Measurements from ENCODE around the gene HAPSTR1. TPM values are rescaled to one million over a fixed set of nuclear protein-coding genes. Genes with fewer than 3 reads are reported as not detected.

The HAPSTR1 gene, protein sequence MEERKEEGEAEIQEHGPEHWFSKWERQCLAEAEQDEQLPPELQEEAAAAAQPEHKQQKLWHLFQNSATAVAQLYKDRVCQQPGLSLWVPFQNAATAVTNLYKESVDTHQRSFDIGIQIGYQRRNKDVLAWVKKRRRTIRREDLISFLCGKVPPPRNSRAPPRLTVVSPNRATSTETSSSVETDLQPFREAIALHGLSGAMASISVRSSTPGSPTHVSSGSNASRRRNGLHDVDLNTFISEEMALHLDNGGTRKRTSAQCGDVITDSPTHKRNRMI
- 56.5 and 81.9 TPM in 2 replicates for total RNA-seq (2012; rRNA removed)
- 18.4 and 22.2 TPM in 2 replicates for polyA plus RNA-seq (2012; rRNA removed)
- 5.9 and 7.3 TPM in 2 replicates for polyA plus RNA-seq (2012; cell fraction: cytosol; rRNA removed)
- polyA plus RNA-seq (2012; cell fraction: nucleus; rRNA removed; ENCODE audit: low replicate concordance), result 5.7 and 23.8 TPM in 2 replicates
- percentile 98 among the genes with signal in this experiment for Bru-seq, nascent RNA
- percentile 98 among the genes with signal in this experiment for BruChase-seq, experiment 1, labeled RNA remaining after a 6-hour chase
- BruChase-seq, experiment 2, labeled RNA remaining after a 2-hour chase, result percentile 99 among the genes with signal in this experiment
- long read RNA-seq, full-length matches to known transcripts, result 103 of 108 reads
- long read RNA-seq, partial matches to known transcripts, result 0 of 108 reads
- long read RNA-seq, other reads (novel, unspliced or antisense), result 5 of 108 reads

DNA sequence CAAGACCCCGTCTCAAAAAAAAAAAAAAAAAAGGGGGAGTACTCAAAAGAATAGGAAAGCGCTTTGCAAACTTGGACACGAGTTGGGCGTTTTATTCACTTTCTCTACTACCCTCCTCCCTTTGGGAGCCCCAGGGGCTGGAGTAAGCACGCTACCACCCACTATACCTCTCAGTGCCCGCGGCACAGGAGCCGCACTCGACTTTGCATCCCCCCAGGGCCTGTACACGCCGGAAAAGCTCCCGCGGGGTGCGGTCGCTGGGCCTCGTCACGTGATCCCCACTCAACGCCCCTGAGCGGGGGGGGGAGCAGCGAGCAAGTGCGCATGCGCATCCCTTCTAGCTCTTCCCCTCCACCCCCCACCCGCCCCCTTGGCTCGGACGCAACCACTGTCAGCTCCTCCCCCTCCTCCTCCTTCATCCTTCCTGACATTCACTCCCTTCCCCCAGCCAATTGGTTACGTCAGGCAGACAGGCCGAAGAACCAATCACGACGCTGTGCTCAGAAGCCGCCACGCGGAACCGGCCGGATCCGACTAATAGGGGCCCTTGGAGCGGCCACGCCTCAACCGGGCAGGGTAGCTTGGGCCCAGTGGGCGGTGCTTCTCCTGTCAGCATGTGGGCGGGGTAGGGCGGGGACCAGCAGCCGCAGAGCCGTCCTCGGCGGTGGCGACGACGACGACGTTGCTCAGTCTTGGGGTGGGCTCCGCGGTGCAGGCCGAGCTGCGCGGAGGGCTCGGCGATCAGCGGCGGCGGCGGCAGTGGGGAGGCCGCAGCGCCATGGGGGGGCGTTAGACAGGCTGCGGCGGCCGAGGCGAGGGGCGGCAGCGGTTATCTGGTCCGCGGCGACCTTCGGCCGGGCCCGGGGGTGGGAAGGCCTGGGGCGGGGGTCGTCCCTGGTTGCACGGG, at the start of gene HAPSTR1:
HAPSTR1 (plus strand) TSS at position 685 of the 907 bp plus-strand sequence. CDS start 401 bp downstream, outside the sequence.
- POLR2A ChIA-PET (ENCODE audit: unreplicated experiment), result interaction anchor here (0.5 to 1.0 kb wide), 8 partner anchors 8 to 1348 kb away, joined by 3 to 18 read pairs (median 7); no protein-coding TSS in a partner anchor
- Histone ChIP-seq H3K9me1 (ENCODE audit: insufficient read depth, low read length) (peaks cover 4% of the 10 kb centered on the region), H3K18ac (ENCODE audit: low read depth, low read length) (peak within 1 kb of the TSS; percentile 79), H4K8ac (ENCODE audit: low read depth in 2 of 2, low read length in 2 of 2) (peak within 1 kb of the TSS; percentile 92 to 97), H3K36me3 (ENCODE audit: control insufficient read depth, insufficient read depth, low read length) (peaks cover 10% of the 10 kb centered on the region), H3K23ac (ENCODE audit: low read depth, low read length) (peak within 1 kb of the TSS; percentile 70), H3K27ac (ENCODE audit: insufficient read depth, low read length) (peak within 1 kb of the TSS; percentile 98), H3K4me3 (ENCODE audit: insufficient read depth, low read depth, low read length) (peak within 1 kb of the TSS; percentile 93), H3K27me3 (ENCODE audit: control insufficient read depth, insufficient read depth, low read length) (no peaks in the 10 kb centered on the region), H4K91ac (ENCODE audit: insufficient read depth, low read depth, low read length) (peak within 1 kb of the TSS; percentile 72), H3K56ac (ENCODE audit: extremely low read depth, insufficient read depth, low read length) (peak within 1 kb of the TSS; percentile 86; the same call in 1 of the 2 replicates), H2BK120ac (ENCODE audit: low read depth, low read length) (peak within 1 kb of the TSS; percentile 43; the same call in 1 of the 2 replicates), H3K14ac (replicated peaks; ENCODE audit: low read depth, low read length) (peak within 1 kb of the TSS; percentile 90), H4K5ac (ENCODE audit: low read depth, low read length) (peak within 1 kb of the TSS; percentile 86), H3K4ac (ENCODE audit: low read depth, low read length) (peak within 1 kb of the TSS; percentile 86), H3K9me3 (ENCODE audit: control insufficient read depth, insufficient read depth, low read length) (no peaks in the 10 kb centered on the region), H2BK5ac (ENCODE audit: low read depth, low read length, poor library complexity, severe bottlenecking) (peak within 1 kb of the TSS; percentile 85), H2AFZ (replicated peaks; ENCODE audit: low read length, poor library complexity) (peak within 1 kb of the TSS; percentile 92), H2AK9ac (replicated peaks; ENCODE audit: low read depth, low read length, poor library complexity) (peak within 1 kb of the TSS; percentile 93), H3K4me2 (ENCODE audit: low read depth, low read length) (peak within 1 kb of the TSS; percentile 93), H4K20me1 (ENCODE audit: insufficient read depth, low read length) (peaks cover 38% of the 10 kb centered on the region), H3K79me1 (ENCODE audit: low read depth in 1 of 2, low read length in 2 of 2) (peaks cover 0 to 10% of the 10 kb centered on the region in 2 experiments; a peak in 2 of 4 replicates), H3K4me1 (ENCODE audit: control insufficient read depth, insufficient read depth, low read length) (no peaks in the 10 kb centered on the region; the same call in 1 of the 2 replicates), H2BK15ac (ENCODE audit: low read depth, low read length) (peak within 1 kb of the TSS; percentile 48; the same call in 1 of the 3 replicates), H3K9ac (ENCODE audit: low read depth, low read length) (peak within 1 kb of the TSS; percentile 97), H2BK20ac (ENCODE audit: low read depth, low read length) (no peak within 1 kb of the TSS), H2AK5ac (ENCODE audit: low read depth, low read length) (peak within 1 kb of the TSS; percentile 44)
- dilution Hi-C loops (cut with HindIII; ENCODE audit: low sequenced_read_pairs, unreplicated experiment), result no loop called here
- CTCF ChIA-PET, result interaction anchor here (1.0 kb wide), 1 partner anchor 12 kb away, joined by 3 read pairs; no protein-coding TSS in a partner anchor
- ATAC-seq (ENCODE audit: low read depth) (peak; percentile 94), DNase-seq (peak; percentile 100)
- BruUV-seq (replicated peaks), result no TSS peak
- WGBS, 2 experiments (ENCODE audit: extremely low coverage in 2 of 2, insufficient read length in 1 of 2), result 0% methylated on average over 37 of the region's 79 CpGs; no CpG with 5 or more reads in 1 of the 2 experiments
- in situ Hi-C loops (cut with MboI; ENCODE audit: low sequenced_read_pairs), result loop anchor here (10.0 kb wide), 1 partner anchor 126 kb away; the partner anchor contains the start of gene USP7
- intact Hi-C loops (cut with micrococcal nuclease), result loop anchor here (2.0 to 10.0 kb wide), 4 partner anchors 42 to 186 kb away; partner anchors contain the start of gene USP7
- no peak for TF ChIP-seq MAFK (IDR thresholded peaks at IDR 0.05; ENCODE audit: low read depth, low read length)
- TF ChIP-seq POLR2A (IDR thresholded peaks at IDR 0.05; ENCODE audit: low read depth, low read length), result peak; percentile 98
- peak; percentile 53; the same call in 1 of the 2 replicates for TF ChIP-seq CEBPB (IDR thresholded peaks at IDR 0.05; ENCODE audit: low read depth, low read length)
- TF ChIP-seq RCOR1 (IDR thresholded peaks at IDR 0.05; ENCODE audit: insufficient replicate concordance, low read length), result no peak
- no peak; the same call in 1 of the 2 replicates for TF ChIP-seq CHD1 (IDR thresholded peaks at IDR 0.05; ENCODE audit: low read depth, low read length)
- TF ChIP-seq, protein P1, sequence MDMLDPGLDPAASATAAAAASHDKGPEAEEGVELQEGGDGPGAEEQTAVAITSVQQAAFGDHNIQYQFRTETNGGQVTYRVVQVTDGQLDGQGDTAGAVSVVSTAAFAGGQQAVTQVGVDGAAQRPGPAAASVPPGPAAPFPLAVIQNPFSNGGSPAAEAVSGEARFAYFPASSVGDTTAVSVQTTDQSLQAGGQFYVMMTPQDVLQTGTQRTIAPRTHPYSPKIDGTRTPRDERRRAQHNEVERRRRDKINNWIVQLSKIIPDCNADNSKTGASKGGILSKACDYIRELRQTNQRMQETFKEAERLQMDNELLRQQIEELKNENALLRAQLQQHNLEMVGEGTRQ (IDR thresholded peaks at IDR 0.05; ENCODE audit: low read depth, low read length), result peak; percentile 95
- TF ChIP-seq RFX5 (IDR thresholded peaks at IDR 0.05; ENCODE audit: low read depth, low read length), result no peak; the same call in 1 of the 2 replicates
- TF ChIP-seq BHLHE40 (IDR thresholded peaks at IDR 0.05; ENCODE audit: low read depth, low read length), result peak; percentile 72
- 0 out of 2 replicates have a peak, but pooled peaks have one; percentile 11 for TF ChIP-seq SMC3 (IDR thresholded peaks at IDR 0.05; ENCODE audit: low read depth, low read length)
- peak; percentile 79; the same call in 1 of the 2 replicates for TF ChIP-seq MXI1 (IDR thresholded peaks at IDR 0.05; ENCODE audit: borderline replicate concordance, low read depth, low read length)
- peak; percentile 96 for TF ChIP-seq MAZ (IDR thresholded peaks at IDR 0.05; ENCODE audit: borderline replicate concordance, low read depth, low read length)
- no peak for TF ChIP-seq NFE2L2 (IDR thresholded peaks at IDR 0.05; ENCODE audit: low read depth, low read length)
- TF ChIP-seq RAD21 (IDR thresholded peaks at IDR 0.05; ENCODE audit: low read length), result no peak

Measured in IMR-90 (cell line).